Right ventricle myocardium inferior (tissue), 1 donor: ENCODE results near the gene TLL1. TPM values are rescaled to one million over a fixed set of nuclear protein-coding genes. Genes with fewer than 3 reads are reported as not detected.

Experiments used
- ATAC-seq: fragments of 200-7000 bp; cut with Tn5 transposase; one replicate; pipeline ENCODE4 v1.9.1; 2020; ENCODE audit warnings: mild to moderate bottlenecking, moderate library complexity
- DNase-seq: peaks from one replicate; pipeline ENCODE4 v3.0.0; 2021; ENCODE audit errors: missing footprints
- intact Hi-C: fragments of 100-400 bp; cut with DNase I; formaldehyde crosslinking; loops from one replicate; pipeline ENCODE4 v1.11.0; 2022
- total RNA-seq: library from RNA; stranded (reverse); fragmentation: NEBNext Ultra II Directional; extraction: Animal tissue kit (Norgen Biotek cat#: 25700); gene quantifications from one replicate; pipeline ENCODE4 v1.2.1, GENCODE V29; 2021
- donor health status: DM: no; HTN: yes; CAD: no; lungs with severe emphysema.

The TLL1 gene
- total RNA-seq, 1 donor from 2014 or later, result 0.54 TPM

DNA sequence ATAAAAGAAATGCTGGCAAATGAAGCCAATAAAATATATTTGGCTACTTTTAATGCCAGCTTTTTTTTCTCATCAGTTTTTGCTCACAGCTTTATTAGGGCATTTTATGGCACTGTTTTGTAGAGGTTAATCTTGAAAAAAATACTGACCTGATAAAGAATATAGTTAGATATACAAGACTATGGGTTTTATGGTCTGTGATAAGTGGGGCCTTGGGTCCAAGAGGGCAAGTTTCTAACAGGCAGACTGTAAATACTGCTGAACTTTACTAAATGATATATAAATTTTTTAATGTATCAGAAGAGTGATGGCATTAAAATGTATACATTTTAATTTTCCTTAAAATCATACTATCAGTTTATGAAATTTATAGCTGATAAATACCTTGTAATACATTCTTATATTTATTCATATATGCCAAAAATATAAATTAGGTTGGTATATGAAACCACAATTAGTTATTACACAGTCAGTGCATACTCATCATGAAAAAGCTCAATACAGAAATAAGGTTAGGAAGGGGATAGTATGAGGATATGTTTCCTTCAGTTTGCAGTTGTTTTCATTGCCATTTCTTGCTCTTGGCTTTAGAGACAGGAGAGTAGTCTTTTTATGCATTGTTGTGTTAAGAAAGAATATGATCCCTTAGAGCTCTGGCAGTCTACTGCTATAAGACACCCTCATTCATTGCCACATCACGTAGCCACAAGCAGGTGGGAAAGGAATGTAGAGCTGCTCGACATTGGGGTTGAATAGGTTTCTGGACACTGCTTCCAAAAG, 146.6 kb downstream of the TLL1 start:
- DNase-seq, result no peak
- intact Hi-C loops, result no loop called here
- no peak for ATAC-seq

DNA sequence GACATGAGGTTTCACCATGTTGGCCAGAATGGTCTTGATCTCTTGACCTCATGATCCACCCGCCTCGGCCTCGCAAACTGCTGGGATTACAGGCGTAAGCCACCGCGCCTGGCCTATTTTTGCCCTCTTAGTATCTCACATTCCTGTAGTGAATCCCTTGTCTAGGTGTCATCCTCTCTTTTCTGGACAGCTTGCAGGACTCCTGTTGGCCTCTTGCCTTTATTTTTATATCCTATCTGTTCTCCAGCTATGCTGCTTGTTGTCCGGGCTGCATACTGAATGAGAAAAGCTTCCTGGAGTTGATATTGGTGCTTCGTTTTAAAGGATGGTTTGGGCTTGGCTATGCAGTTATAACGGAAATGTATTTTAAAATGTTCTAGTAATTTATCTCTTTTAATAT, 148.6 kb downstream of the TLL1 start:
- DNase-seq (peak; percentile 51), ATAC-seq (no peak)
- intact Hi-C loops, result no loop called here

DNA sequence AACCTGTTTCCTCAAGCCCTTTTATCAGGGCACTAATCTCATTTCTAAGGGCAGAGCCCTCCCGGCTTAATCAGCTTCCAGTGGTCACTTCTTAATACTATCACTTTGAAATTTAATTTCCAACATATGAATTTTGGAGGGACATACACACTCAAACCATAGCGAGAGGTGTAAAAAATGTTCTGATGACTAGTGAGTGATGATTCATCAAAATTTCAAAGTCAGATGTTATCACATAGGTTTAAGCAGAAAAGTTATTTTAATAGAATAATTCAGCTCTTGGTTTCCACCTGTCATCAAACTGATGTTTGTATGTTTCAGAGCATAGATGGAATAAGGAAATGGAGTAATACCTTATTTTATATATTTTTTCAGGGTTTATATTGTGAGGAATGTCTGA, 161.9 kb downstream of the TLL1 start:
- ATAC-seq, result no peak
- intact Hi-C loops, result no loop called here
- no peak for DNase-seq

DNA sequence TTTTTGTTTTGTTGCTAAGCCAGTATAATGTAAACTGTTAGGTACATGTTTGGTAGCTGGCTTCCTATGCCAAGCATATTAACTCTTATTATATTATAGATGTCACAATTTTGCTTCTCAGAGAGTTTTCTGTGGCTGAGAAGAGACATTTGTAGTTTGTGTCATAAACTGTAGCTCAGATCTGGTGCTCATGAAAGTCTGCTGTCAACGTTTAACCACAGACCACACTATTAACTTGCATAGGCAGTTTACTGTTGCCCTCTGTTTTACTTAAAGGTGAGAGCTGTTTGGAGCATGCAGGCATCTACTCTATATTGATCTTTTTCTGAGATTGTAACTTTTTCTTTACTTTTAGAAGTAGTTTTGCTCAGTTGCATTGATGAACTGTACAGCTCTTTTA, 166.8 kb downstream of the TLL1 start:
- no peak for DNase-seq
- intact Hi-C loops, result no loop called here
- no peak for ATAC-seq

DNA sequence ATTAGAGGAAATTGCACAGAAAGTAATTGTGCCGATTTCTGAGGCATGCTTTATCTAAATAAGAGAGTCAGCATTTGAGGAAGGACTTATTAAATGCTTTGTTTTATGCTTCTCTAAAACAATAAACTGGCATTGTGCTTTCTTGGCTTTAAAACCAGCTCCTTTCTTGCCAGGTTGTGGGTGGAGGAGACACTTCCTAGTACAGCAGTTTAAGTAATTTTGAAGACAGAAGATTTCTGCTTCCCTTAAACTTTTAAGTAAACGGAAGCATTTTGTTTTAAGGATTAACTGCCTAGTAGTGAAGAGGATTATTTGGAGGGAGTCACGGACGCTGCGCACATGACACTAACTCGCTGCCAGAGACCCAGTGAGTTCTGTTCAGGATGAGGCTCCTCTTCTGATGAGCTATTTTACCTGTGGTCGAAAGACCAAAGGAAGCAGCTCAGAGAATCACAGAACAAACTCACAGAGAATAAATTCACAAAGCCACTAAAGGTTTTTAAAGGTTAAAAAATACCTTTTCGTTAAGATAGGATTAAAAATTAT, 169.5 kb downstream of the TLL1 start:
- DNase-seq, result no peak
- no peak for ATAC-seq
- intact Hi-C loops, result no loop called here

DNA sequence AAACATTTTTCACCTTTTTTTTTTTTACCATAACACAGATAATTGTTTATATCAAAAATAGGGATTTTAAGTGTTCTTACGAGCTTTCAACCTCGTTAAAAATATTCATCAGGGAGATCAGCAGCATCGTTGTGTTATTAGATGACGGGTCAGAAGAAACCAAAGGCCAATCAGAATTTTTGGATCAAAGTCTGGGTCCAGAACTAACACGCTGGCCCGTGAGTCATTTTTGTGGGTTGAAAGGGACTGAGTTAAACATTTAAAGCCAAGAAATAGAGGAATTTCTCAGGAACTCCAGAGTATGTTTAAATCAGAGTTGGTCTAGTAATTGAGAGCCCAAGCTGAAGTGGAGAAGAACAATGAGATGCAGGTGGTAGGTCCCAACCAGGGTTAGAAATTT, 170.8 kb downstream of the TLL1 start:
- DNase-seq, result no peak
- intact Hi-C loops, result no loop called here
- no peak for ATAC-seq

DNA sequence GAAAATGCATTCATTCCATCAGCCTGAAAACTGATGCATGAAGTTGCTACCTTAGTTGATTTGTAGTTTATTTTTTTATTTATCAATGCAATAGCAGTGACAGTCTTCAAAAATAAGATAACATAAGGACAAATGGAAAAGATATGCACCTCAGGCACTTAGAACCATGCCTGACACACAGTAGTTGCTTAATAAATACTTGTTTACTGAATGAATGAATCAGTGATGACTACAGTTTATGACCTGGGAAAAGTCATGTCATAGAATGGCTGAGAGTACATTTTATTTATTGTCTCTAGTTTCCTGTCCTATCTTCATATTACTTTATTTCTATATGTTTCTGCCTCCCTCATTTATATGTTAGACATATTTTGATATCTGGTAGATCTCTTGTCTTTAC, 171.8 kb downstream of the TLL1 start:
- DNase-seq, result no peak
- ATAC-seq, result no peak
- intact Hi-C loops, result no loop called here

DNA sequence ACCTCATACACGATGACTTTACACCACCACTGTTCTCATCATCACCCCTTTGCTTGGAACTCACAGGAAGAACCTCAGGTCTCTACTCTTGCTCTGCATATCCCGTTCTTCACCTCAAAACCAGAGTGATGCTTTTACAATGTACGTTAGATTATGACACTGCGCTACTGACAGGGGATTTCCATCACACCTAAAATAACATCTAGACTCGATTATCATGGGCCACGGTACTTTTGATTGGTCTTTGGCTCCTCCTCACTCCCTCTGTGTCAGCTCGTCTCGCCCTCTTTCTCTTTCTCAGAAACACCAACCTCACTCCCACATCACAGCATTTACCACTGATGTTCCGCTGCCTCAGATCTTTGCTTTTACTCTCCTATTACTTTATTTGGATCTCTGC, 172.4 kb downstream of the TLL1 start:
- intact Hi-C loops, result no loop called here
- no peak for ATAC-seq

DNA sequence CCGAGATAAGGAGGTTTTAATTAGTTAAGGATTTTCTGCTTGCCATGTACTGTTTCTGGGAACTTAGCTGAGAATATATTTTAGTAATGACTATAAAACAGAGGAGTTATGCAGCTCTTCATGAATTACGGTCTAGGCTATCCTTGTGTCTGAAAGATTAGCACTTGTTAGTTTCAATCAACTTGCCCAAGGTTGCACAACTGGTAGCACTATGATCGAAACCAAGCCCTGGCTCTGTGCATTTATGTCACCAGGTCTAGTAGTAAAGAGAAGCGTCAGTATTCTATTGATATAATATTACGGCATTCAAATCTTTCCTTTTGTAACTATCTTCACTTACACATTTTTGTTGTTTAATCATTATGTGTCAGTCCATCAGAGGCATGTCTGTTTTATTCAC, 176.0 kb downstream of the TLL1 start:
- ATAC-seq (no peak), DNase-seq (no peak)
- intact Hi-C loops, result no loop called here

More for the DNA sequence above, 172.4 kb downstream of the TLL1 start:
- DNase-seq, result no peak

DNA sequence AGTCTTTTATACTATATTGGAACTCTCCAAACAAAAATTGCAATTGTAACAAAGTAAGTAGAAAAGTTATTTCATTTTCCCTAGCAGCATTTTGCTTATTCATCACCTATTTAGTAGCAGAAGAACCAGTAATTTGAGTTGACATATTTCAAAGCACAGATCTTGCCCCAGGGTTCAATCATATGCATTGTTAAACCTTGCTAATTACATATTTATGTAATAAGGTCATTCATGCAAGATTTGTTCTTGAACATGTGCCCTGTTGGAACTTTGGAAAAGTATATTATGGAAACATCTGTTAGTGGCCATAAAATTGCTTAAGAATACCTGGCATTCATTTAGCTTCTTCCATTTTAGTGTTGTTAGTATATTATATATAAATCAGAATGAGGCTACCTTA, 191.7 kb downstream of the TLL1 start:
- no peak for DNase-seq
- intact Hi-C loops, result no loop called here
- ATAC-seq, result no peak

DNA sequence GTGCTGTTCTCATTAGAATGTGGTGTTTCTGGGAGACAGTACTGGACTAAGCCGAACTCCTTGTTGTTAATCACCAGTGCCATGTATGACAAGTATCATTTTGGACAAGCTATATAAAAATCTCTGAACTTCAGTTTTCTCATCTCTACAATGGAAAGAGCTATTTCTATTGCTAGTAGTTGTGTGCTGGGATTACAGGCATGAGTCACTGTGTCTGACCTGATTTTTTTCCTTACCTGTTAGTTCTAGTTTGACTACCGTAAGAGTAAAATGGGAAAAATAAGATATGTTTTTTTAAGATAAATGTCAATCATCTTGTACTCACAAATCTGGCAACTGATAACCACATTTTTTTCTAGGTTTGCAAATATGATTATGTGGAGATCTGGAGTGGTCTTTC, 192.3 kb downstream of the TLL1 start:
- intact Hi-C loops, result no loop called here
- no peak for ATAC-seq
- no peak for DNase-seq

DNA sequence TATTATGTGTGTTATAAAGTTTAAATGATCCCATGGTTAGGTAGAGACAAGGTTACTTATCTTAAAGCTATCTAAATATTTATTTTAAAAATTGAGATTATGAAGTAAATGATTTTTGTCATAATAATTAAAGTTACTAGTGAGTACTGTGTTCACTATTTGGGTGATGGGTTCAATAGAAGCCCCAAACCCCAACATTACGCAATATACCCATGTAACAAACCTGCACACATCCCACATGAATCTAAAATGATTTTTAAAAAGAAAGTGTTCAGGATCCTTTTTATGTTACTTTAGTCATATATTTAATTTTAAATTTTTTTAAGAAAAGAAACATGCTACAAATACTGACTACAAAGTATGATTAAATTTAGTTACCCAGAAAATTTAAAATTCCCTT, 193.9 kb downstream of the TLL1 start:
- no peak for ATAC-seq
- no peak for DNase-seq
- intact Hi-C loops, result no loop called here

DNA sequence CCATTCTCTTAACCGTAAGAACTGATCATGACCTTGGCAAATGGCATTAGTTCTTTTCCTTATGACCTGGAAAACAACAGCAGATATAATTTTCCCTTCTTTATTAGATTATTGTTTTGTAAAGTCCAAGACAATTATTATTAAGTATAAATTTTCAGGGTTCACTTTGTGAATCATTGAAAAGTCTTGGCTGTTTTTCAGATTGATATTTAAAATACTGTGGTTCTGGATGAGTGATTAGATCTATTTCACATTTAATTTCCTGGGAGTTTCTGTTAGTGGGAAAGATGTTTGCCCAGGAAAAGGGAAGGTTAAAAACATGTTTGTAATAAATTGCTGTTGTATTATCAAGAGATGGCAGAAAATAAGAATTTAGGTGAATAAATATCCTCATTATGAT, 194.9 kb downstream of the TLL1 start:
- intact Hi-C loops, result no loop called here
- DNase-seq, result no peak
- ATAC-seq, result no peak

DNA sequence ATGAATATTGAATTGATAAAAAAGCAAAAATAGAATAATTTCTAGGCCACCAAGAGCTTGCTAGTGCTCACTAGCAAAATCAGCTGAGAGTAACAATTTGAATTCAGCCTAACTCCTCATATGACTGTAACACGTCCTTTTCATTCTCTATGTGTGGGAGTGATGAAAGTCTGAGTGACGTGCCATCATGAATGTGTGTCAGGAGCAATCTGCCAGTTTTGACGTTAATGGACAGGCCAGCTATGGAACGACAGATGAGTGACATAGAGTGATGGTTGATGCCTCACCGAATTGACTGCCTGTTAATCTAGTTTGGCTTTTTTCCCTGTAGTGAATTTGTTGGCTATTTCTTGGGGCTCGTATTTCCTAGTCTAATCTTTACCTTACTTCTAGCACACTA, 200.7 kb downstream of the TLL1 start:
- DNase-seq, result no peak
- ATAC-seq, result no peak
- intact Hi-C loops, result no loop called here

DNA sequence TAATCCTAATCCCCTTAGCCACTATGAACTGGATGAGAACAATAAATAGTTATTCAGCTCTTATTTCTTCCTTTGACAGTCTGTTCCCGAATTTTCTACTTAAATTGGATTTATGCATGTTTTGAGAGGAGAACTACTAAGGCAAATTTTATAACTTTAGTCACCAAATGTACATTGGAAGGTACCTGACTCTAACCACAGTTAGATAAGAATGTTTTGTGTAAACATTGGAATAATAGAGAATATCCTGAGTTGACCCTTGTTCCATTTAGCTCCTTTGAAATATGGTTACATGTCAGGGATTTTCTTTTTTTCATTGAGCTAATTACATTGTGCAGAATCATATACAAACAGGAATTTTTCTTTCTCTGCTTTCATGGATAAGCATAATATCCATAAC, 202.6 kb downstream of the TLL1 start:
- intact Hi-C loops, result no loop called here
- DNase-seq, result no peak
- ATAC-seq, result no peak

DNA sequence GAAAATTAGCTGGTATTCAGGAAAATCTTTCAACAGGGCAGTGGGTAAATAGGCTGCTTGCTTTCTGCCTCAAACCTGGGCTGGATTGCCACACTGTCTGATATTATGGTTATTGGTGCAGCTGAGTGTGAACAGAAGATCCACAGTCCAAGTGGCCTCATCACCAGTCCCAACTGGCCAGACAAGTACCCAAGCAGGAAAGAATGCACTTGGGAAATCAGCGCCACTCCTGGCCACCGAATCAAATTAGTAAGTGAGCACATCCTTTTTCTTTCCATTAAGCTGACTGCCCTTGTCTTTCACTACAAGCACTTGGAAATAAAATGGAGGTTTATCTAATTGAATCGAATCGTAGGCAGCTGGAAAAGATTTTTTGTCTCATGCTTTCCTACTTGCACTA, 204.7 kb downstream of the TLL1 start:
- intact Hi-C loops, result no loop called here
- DNase-seq (no peak), ATAC-seq (no peak)

DNA sequence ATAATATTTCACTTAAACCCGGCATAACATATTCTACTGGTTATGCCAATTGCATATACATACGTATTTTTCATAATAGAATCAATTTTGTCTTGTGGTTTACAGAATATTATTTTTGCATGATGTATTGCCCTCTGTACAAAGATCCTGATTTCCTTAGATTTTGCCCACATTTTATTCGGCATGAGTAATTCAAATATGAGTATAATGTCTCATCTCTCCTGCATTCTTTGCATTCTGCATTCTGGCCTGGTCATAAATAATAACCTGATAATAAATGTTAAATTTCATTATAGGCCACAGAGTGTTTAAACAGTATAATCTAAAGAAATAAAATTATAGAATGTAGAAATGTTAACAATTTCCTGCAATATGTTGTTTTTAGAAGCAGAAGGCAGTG, 205.3 kb downstream of the TLL1 start:
- ATAC-seq (no peak), DNase-seq (no peak)
- intact Hi-C loops, result no loop called here

DNA sequence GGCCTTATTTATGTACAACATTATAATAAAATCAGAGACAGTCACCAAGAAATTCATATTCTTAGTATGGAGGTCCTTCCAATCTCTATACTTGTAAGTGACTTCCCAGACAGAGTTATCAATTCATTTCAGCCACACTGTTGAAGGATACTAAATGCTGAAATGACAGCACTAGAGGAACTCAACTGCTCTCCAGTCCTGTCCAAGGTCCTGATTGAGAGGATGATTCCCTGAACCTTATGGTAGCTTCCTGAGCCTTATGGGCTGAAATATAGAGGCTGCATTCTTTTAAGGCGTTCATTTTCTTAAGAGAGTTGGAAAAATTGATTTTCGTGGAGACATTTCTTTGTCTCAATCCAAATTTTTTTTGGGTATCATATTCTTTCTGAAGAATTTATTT, 205.9 kb downstream of the TLL1 start:
- no peak for ATAC-seq
- intact Hi-C loops, result no loop called here

DNA sequence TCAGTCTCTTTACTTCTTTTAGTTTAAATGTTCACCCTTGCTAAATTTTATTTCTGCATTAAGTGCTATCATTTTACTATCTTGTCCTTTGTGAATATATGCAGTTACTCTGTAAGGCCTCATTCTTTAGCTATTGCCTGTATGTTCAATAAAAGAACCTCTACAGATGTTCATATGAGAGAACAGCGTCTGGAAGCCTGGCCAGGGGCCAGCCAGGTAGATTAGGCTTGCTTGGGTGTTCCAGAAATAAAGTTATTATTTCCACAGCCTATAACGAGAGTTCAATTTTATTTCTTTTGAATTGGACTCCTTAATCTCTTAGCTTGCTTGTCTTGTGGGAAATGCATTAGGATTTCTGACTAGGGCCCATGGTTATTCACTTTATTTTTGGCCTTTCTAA, 214.5 kb downstream of the TLL1 start:
- intact Hi-C loops, result no loop called here
- ATAC-seq (no peak), DNase-seq (no peak)

More for the DNA sequence above, 205.9 kb downstream of the TLL1 start:
- no peak for DNase-seq

DNA sequence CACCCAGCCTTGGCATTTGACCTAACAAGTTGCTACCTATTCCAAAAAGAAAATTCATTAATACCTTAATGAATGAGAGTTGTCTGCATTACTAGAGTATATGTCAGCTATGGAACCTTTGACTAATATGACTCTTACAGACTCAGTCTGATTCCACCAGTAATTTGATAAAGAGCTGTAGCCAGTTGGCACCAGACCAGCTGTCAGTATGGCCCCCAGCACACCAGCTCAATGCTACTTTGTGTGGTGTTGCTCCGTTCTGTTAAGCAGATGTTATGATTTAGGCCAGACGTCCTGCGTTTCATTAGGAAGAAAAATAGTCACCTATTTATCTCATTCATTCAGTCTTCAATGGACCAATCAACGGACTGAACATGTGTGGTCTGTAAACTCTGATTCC, 215.5 kb downstream of the TLL1 start:
- DNase-seq (no peak), ATAC-seq (no peak)
- intact Hi-C loops, result no loop called here

DNA sequence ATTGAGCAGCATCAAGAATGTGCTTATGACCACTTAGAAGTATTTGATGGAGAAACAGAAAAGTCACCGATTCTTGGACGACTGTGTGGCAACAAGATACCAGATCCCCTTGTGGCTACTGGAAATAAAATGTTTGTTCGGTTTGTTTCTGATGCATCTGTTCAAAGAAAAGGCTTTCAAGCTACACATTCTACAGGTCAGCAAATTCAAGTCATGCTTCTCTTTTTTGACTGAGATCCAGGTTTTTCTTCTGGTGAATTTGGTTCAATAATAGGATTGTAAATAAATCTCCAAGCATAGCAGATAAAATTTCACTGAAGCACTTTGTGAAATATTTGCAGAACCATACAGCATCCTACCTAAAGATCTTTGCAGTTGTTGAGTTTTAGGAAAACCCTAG, 218.1 kb downstream of the TLL1 start:
- DNase-seq (no peak), ATAC-seq (no peak)
- intact Hi-C loops, result no loop called here
